ENCODE measurements around the gene DOHH.

DOHH gene

GRCh38 chr19:3477951-3478350, 22.5 kb downstream of the DOHH start:
- no peak for DNase-seq (ENCODE audit: low spot score)

- no peak for DNase-seq (ENCODE audit: low spot score)
These were observed 23.0 kb downstream of the DOHH start for GRCh38 chr19:3477506-3477905.

- DNase-seq (ENCODE audit: low spot score): no peak
These were observed 23.6 kb downstream of the DOHH start for GRCh38 chr19:3476830-3477229.

- DNase-seq (ENCODE audit: low spot score): no peak
These were observed 25.0 kb downstream of the DOHH start for GRCh38 chr19:3475449-3475848.

- DNase-seq (ENCODE audit: low spot score): no peak
These were observed 25.9 kb downstream of the DOHH start for GRCh38 chr19:3474614-3475013.

- DNase-seq (ENCODE audit: low spot score): no peak
These were observed 26.5 kb downstream of the DOHH start for GRCh38 chr19:3474010-3474409.

- DNase-seq (ENCODE audit: low spot score): no peak
These were observed 28.4 kb downstream of the DOHH start for GRCh38 chr19:3471954-3472655.

- DNase-seq (ENCODE audit: low spot score): no peak
These were observed 29.9 kb downstream of the DOHH start for GRCh38 chr19:3470500-3471128.

- DNase-seq (ENCODE audit: low spot score): no peak
These were observed 30.6 kb downstream of the DOHH start for GRCh38 chr19:3469638-3470499.

GRCh38 chr19:3468211-3468610, 32.3 kb downstream of the DOHH start:
- no peak for DNase-seq (ENCODE audit: low spot score)

- DNase-seq (ENCODE audit: low spot score): no peak
These were observed 32.9 kb downstream of the DOHH start for GRCh38 chr19:3467437-3468198.

GRCh38 chr19:3466635-3467034, 33.8 kb downstream of the DOHH start:
- DNase-seq (ENCODE audit: low spot score): no peak

- no peak for DNase-seq (ENCODE audit: low spot score)
These were observed 34.9 kb downstream of the DOHH start for GRCh38 chr19:3465552-3465951.

GRCh38 chr19:3464587-3465235, 35.8 kb downstream of the DOHH start:
- no peak for DNase-seq (ENCODE audit: low spot score)

- no peak for DNase-seq (ENCODE audit: low spot score)
These were observed 36.5 kb downstream of the DOHH start for GRCh38 chr19:3463714-3464586.

- DNase-seq (ENCODE audit: low spot score): no peak
These were observed 37.3 kb downstream of the DOHH start for GRCh38 chr19:3462991-3463713.

- no peak for DNase-seq (ENCODE audit: low spot score)
These were observed 40.4 kb downstream of the DOHH start for GRCh38 chr19:3459965-3460582.

- DNase-seq (ENCODE audit: low spot score): no peak
These were observed 41.2 kb downstream of the DOHH start for GRCh38 chr19:3459089-3459881.
